ENCODE data around the gene LSM3. TPM values are rescaled to one million over a fixed set of nuclear protein-coding genes. Genes with fewer than 3 reads are reported as not detected.

Gene LSM3
- total RNA-seq, 2 donors from 2014 or later: 4.9 TPM

- DNase-seq (ENCODE audit: low spot score) (no peak), ATAC-seq (ENCODE audit: insufficient number of reproducible peaks, low FRiP score, low read depth) (no peak)
- H3K9me3 ChIP-seq: peaks cover 5% of the 10 kb centered on the region
Measured at GRCh38 chr3:14235912-14236295, 57.3 kb downstream of the LSM3 start.

GRCh38 chr3:14236902-14237301 is 58.3 kb downstream of the LSM3 start:
- Histone ChIP-seq H3K4me3 (no peak overlapping the region), H3K27ac (no peak overlapping the region)
- no peak for DNase-seq (ENCODE audit: low spot score)

More at GRCh38 chr3:14235912-14236295, 57.3 kb downstream of the LSM3 start:
- Histone ChIP-seq H3K36me3 (no peaks in the 10 kb centered on the region), H3K27ac (no peak overlapping the region), H3K27me3 (replicated peaks; ENCODE audit: insufficient read depth) (no peaks in the 10 kb centered on the region), H3K4me3 (no peak overlapping the region), H3K4me1 (ENCODE audit: control insufficient read depth in 1 of 2, low read depth in 2 of 2) (peaks cover 0 to 5% of the 10 kb centered on the region in 2 donors)
- no peak for TF ChIP-seq CTCF (IDR thresholded peaks at IDR 0.05)

GRCh38 chr3:14237457-14237856 is 58.8 kb downstream of the LSM3 start:
- Histone ChIP-seq H3K9me3 (peaks cover 5% of the 10 kb centered on the region), H3K36me3 (no peaks in the 10 kb centered on the region), H3K27me3 (replicated peaks; ENCODE audit: insufficient read depth) (no peaks in the 10 kb centered on the region), H3K4me1 (ENCODE audit: control insufficient read depth in 1 of 2, low read depth in 2 of 2) (peaks cover 0 to 5% of the 10 kb centered on the region in 2 donors), H3K4me3 (no peak overlapping the region), H3K27ac (no peak overlapping the region)
- DNase-seq (ENCODE audit: low spot score) (no peak), ATAC-seq (ENCODE audit: insufficient number of reproducible peaks, low FRiP score, low read depth) (no peak)
- no peak for TF ChIP-seq CTCF (IDR thresholded peaks at IDR 0.05)

More at GRCh38 chr3:14236902-14237301, 58.3 kb downstream of the LSM3 start:
- H3K27me3 ChIP-seq (replicated peaks; ENCODE audit: insufficient read depth): no peaks in the 10 kb centered on the region
- peaks cover 0 to 5% of the 10 kb centered on the region in 2 donors for H3K4me1 ChIP-seq (ENCODE audit: control insufficient read depth in 1 of 2, low read depth in 2 of 2)
- H3K36me3 ChIP-seq: no peaks in the 10 kb centered on the region
- TF ChIP-seq CTCF (IDR thresholded peaks at IDR 0.05): no peak
- peaks cover 5% of the 10 kb centered on the region for H3K9me3 ChIP-seq
- no peak for ATAC-seq (ENCODE audit: insufficient number of reproducible peaks, low FRiP score, low read depth)

- no peak for DNase-seq (ENCODE audit: low spot score)
- H3K27me3 ChIP-seq (replicated peaks; ENCODE audit: insufficient read depth): no peaks in the 10 kb centered on the region
- H3K4me3 ChIP-seq: no peak overlapping the region
Measured at GRCh38 chr3:14238356-14238755, 59.7 kb downstream of the LSM3 start.

GRCh38 chr3:14238930-14239329 is 60.3 kb downstream of the LSM3 start:
- Histone ChIP-seq H3K27ac (no peak overlapping the region), H3K36me3 (no peaks in the 10 kb centered on the region), H3K27me3 (replicated peaks; ENCODE audit: insufficient read depth) (no peaks in the 10 kb centered on the region), H3K9me3 (no peaks in the 10 kb centered on the region), H3K4me1 (ENCODE audit: control insufficient read depth in 1 of 2, low read depth in 2 of 2) (peaks cover 0 to 5% of the 10 kb centered on the region in 2 donors), H3K4me3 (no peak overlapping the region)
- ATAC-seq (ENCODE audit: insufficient number of reproducible peaks, low FRiP score, low read depth) (no peak), DNase-seq (ENCODE audit: low spot score) (no peak)
- TF ChIP-seq CTCF (IDR thresholded peaks at IDR 0.05): no peak

More at GRCh38 chr3:14238356-14238755, 59.7 kb downstream of the LSM3 start:
- TF ChIP-seq CTCF (IDR thresholded peaks at IDR 0.05): no peak
- ATAC-seq (ENCODE audit: insufficient number of reproducible peaks, low FRiP score, low read depth): no peak
- peaks cover 5% of the 10 kb centered on the region for H3K9me3 ChIP-seq
- peaks cover 0 to 5% of the 10 kb centered on the region in 2 donors for H3K4me1 ChIP-seq (ENCODE audit: control insufficient read depth in 1 of 2, low read depth in 2 of 2)
- H3K27ac ChIP-seq: no peak overlapping the region
- no peaks in the 10 kb centered on the region for H3K36me3 ChIP-seq

Data from thoracic aorta (tissue), 2 donors.